ENCODE measurements around the gene PCP2.
"Not testable (repeated sequence)": the region's sequence is repeated elsewhere in the genome, so short reads cannot be mapped to it uniquely, and the experiment has no call there.

PCP2 gene

GRCh38 chr19:7661744-7662538 is 28.4 kb upstream of the PCP2 start:
- DNase-seq (ENCODE audit: low spot score) = no peak

GRCh38 chr19:7658219-7658686 is 24.7 kb upstream of the PCP2 start:
- peak; percentile 40 for DNase-seq (ENCODE audit: low spot score)

GRCh38 chr19:7657131-7657751 is 23.7 kb upstream of the PCP2 start:
- DNase-seq (ENCODE audit: low spot score) = no peak

DNA sequence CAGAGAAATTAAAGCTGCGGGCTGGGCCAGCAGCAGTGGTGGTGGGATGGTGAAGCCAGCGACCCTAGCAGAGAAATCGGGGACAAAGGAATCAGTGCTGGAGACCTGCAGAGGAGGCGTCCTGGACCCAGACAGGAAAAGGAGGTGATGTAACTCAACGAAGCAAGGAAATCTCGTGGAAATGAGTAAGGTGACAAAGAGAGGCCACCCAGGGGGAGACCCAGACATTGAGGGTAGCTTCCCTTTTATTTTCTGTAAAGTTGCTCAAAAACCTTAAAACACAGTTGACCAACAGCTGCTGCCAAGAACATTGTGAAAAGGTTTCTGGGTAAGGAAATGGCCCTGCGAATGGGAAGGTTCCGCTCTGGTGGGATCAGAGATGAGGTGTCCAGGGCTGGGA is 22.1 kb upstream of the PCP2 start:
- DNase-seq (ENCODE audit: low spot score) = no peak

DNA sequence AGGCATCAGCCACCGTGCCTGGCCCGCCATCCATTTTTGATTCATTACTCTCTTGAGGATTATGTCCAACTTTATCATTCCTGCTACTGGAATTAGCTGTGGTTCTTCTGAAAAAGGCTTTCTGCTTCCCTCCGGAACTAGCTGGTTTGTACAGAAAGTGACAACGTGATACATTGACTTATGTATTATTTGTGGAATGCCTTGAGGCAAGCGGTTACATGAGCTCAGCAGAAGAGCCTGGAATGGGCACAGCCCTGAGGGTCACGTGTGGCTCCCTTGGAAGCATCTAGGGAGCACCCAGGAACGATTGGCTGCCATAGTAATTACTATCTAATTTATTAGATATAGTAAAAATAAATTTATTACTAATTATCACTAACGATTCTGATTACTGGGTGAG is 20.9 kb upstream of the PCP2 start:
- DNase-seq (ENCODE audit: low spot score) = no peak

DNA sequence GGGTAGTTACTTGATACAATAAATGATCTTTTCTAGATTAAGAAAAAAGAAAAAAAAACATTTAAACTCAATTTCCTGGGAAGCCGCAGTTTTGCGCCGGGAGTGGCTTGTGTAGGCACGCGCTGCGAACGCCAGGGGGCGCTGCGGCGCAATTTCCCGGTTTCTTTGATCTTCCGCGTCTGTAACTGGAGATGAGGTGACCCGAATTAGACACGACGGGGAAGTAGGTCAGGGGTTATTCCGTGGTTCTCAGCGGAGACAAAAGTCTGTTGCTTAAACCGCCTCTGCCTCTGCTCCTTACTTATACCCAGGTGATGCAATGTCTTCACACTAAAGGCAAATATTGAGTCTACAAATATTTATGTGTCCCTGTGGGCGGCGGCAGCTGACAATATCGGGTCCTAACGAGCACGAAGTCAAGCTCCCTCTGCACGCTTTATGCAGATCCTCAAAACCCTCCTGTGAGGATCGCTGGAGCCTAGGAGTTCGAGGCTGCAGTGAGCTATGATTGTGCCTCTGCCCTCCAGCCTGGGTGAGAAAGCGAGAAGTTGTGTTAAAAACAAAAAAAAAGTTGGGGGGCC is 18.6 kb upstream of the PCP2 start:
- DNase-seq (ENCODE audit: low spot score) = peak; percentile 66

GRCh38 chr19:7650148-7650547 is 16.6 kb upstream of the PCP2 start:
- DNase-seq (ENCODE audit: low spot score) = no peak

- DNase-seq (ENCODE audit: low spot score) = no peak
Observed at GRCh38 chr19:7648265-7649014, 14.9 kb upstream of the PCP2 start.

DNA sequence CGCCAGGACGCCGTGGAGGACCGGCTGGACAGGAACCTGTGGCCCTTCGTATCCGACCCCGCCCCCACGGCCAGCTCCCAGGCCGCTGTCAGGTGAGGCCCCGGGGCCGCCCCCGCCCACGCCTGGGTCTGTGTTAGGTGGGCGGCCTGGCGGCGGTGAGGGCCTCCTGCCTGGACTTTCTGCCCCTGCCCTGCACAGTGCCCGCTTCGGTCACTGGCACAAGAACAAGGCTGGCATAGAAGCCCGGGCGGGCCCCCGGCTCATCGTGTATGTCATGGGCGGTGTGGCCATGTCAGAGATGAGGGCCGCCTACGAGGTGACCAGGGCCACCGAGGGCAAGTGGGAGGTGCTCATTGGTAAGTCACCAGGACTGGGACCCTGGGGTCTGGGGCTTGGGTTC is 13.6 kb upstream of the PCP2 start:
- no peak for DNase-seq (ENCODE audit: low spot score)

GRCh38 chr19:7646426-7646700 is 12.8 kb upstream of the PCP2 start:
- DNase-seq (ENCODE audit: low spot score) = no peak

GRCh38 chr19:7645656-7646425 is 12.3 kb upstream of the PCP2 start:
- no peak for DNase-seq (ENCODE audit: low spot score)

GRCh38 chr19:7645163-7645562 is 11.6 kb upstream of the PCP2 start:
- no peak for DNase-seq (ENCODE audit: low spot score)

GRCh38 chr19:7644550-7644877 is 11.0 kb upstream of the PCP2 start:
- DNase-seq (ENCODE audit: low spot score) = no peak

DNA sequence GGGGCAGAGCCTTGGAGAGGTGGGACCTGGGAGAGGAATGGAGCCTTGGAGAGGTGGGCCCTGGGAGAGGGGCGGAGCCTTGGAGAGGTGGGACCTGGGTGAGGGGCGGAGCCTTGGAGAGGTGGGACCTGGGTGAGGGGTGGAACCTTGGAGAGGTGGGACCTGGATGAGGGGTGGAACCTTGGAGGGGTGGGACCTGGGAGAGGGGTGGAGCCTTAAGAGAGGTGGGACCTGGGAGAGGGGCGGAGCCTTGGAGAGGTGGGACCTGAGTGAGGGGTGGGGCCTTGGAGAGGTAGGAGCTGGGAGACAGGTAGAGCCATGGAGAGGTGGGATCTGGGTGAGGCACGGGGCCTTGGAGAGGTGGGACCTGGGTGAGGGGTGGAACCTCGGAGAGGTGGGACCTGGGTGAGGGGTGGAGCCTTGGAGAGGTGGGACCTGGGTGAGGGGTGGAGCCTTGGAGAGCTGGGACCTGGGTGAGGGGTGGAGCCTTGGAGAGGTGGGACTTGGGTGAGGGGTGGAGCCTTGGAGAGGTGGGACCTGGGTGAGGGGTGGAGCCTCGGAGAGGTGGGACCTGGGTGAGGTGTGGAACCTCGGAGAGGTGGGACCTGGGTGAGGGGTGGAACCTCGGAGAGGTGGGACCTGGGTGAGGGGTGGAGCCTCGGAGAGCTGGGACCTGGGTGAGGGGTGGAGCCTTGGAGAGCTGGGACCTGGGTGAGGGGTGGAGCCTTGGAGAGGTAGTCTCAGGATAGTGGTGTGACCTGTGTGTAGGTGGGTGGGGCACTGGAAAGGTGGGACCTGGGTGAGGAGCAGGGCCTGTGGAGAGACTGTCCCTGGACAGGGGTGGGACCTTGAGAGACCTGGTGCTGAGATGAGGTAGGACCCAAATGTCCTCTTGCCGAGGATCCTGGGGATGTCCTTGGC is 10.4 kb upstream of the PCP2 start:
- not testable (repeated sequence) for DNase-seq (ENCODE audit: low spot score)

- no peak for DNase-seq (ENCODE audit: low spot score)
Observed at GRCh38 chr19:7643031-7643415, 9.5 kb upstream of the PCP2 start.

GRCh38 chr19:7642295-7643030 is 8.9 kb upstream of the PCP2 start:
- DNase-seq (ENCODE audit: low spot score) = no peak

DNA sequence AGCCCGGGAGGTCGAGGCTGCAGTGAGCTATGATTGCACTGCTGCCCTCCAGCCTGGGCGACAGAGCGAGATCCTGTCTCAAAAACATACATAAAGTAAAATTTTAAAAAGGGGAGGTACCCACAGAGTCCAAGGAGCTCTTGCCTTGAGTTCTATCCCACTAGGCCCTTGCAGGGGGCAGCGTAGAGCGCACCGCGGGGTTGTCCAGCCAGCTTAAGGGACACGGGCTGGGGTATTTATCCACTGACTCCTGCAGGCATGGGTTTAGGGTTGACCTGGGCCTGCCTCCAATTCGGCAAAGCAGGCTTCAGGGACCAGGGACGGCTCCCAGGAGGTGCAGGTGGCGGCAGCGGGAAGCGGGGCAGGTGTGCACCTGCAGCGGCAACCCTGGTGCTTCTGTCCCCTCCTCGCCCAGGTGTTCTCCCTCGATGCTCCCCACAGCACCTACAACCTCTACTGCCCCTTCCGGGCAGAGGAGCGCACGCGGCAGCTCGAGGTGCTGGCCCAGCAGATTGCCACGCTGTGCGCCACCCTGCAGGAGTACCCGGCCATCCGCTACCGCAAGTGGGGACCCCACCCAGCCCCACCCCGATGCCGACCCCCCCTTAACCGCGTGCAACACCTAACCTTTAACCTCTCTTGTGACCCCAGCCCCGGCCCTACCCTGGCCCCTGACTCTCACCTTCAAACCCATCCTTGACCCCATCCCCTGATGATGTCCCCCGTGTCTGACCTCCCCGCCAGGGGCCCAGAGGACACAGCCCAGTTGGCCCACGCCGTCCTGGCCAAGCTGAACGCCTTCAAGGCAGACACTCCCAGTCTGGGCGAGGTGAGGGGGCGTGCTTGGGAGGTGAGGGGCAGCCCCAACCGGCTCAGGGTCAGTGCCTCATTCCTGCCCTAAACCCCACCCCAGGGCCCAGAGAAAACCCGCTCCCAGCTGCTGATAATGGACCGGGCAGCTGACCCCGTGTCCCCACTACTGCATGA is 8.1 kb upstream of the PCP2 start:
- DNase-seq (ENCODE audit: low spot score) = no peak

DNA sequence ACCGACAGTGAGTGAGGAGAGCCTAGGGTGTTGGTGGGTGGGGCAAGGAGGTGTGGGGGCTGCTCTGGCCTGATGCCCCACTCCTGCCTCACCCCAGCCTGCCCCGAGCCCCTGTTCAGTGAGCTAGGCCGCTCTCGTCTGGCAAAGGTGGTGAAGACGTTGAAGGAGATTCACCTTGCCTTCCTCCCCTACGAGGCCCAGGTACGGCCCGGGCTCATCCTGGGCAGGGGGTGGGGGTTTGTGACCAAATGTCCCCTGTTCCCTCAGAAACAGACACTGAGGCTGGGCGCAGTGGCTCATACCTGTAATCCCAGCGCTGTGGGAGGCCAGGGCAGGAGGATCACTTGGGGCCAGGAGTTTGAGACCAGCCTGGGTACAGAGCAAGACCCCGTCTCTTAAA is 7.3 kb upstream of the PCP2 start:
- no peak for DNase-seq (ENCODE audit: low spot score)

DNA sequence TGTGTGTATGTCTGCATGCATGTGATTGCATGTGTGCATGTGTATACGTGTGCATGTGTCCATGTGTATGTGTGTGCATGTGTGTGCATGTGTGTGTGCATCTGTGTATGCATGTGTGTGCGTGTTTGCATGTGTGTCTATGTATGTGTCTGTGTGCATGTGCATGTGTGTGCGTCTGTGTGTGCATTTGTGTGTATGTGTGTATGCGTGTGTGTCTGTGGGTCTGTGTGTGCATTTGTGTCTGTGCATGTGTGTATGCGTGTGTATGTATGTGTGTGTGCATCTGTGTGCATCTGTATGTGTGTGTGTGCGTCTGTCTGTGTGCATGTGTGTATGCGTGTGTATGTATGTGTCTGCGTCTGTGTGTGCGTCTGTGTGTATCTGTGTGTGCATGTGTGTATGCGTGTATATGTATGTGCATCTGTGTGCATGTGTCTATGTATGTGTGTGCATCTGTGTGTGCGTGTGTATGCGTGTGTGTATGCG is 6.4 kb upstream of the PCP2 start:
- DNase-seq (ENCODE audit: low spot score) = no peak
